ENCODE data around the gene RNF144B. TPM values are rescaled to one million over a fixed set of nuclear protein-coding genes. Genes with fewer than 3 reads are reported as not detected.

Gene RNF144B
- total RNA-seq, 6 experiments from 2014 or later = 0.83 to 4.8 (median 1.2) TPM

DNA sequence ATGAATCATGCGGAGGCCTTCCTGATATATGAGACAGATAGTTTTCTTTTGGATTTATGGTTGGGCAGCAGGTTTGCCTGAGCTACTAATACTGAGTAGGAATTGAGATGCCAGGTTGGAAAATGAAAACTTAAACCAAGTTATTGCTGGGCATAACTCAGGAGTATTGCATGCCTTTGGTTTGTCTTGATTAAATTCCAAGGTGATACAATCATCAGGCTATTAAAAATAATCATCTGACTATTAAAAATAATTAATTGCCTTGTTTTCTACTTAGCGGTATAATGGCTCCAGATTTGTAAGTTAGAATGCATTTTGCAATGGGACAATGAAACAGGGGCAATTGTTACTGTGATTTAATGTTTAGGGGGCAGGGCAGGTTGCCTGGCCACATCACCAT is 15.5 kb upstream of the RNF144B start:
- no peak overlapping the region for H3K4me3 Mint-ChIP-seq
- no peaks in the 10 kb centered on the region for H3K36me3 Mint-ChIP-seq (ENCODE audit: low read depth)
- peaks cover 10% of the 10 kb centered on the region for H3K4me1 Mint-ChIP-seq (ENCODE audit: low read depth)
- TF ChIP-seq, protein P1, sequence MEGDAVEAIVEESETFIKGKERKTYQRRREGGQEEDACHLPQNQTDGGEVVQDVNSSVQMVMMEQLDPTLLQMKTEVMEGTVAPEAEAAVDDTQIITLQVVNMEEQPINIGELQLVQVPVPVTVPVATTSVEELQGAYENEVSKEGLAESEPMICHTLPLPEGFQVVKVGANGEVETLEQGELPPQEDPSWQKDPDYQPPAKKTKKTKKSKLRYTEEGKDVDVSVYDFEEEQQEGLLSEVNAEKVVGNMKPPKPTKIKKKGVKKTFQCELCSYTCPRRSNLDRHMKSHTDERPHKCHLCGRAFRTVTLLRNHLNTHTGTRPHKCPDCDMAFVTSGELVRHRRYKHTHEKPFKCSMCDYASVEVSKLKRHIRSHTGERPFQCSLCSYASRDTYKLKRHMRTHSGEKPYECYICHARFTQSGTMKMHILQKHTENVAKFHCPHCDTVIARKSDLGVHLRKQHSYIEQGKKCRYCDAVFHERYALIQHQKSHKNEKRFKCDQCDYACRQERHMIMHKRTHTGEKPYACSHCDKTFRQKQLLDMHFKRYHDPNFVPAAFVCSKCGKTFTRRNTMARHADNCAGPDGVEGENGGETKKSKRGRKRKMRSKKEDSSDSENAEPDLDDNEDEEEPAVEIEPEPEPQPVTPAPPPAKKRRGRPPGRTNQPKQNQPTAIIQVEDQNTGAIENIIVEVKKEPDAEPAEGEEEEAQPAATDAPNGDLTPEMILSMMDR (IDR thresholded peaks at IDR 0.05) = no peak
- no peaks in the 10 kb centered on the region for H3K9me3 Mint-ChIP-seq
- no peak overlapping the region for H3K27ac Mint-ChIP-seq
- no peak for DNase-seq
- H3K27me3 Mint-ChIP-seq (ENCODE audit: insufficient read depth) = peaks cover 1% of the 10 kb centered on the region; the same call in 1 of the 2 replicates

DNA sequence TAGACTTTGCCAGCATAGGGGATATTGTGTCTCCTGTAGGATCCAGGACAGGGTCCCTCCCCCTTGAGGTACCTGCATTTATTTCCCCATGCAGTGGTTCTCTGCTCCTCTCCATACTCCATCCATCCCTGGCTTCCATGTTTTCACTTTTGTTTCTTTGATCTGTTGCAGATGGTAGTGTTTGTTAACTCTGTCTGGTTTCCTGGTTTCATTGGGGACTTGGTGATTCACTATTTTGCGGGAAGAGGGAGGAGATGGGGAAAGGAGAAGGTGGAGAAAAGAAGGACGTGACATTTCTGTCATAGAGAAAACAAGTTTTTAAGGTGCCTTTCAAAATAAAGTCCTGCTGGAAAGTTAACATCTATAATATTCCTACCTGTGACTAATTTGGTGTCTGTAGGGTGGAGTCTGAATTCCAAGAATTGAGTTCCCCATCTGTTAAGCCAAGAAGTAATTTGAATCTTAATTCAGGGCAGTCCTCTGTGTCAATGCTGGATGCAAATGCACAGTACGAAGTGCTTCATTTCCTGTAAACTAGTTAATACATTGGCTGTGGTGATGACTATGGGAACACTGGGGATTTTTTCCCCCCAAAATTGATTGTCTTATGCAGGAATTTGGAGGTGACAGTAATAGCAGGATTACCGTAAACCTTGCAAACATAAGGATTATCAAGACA is 6.9 kb upstream of the RNF144B start:
- TF ChIP-seq, protein P1 (IDR thresholded peaks at IDR 0.05) = no peak
- peak overlapping the region; percentile 4; the same call in 1 of the 2 replicates for H3K4me3 Mint-ChIP-seq
- no peaks in the 10 kb centered on the region for H3K36me3 Mint-ChIP-seq (ENCODE audit: low read depth)
- no peaks in the 10 kb centered on the region for H3K9me3 Mint-ChIP-seq
- peaks cover 23% of the 10 kb centered on the region for H3K4me1 Mint-ChIP-seq (ENCODE audit: low read depth)
- no peak overlapping the region for H3K27ac Mint-ChIP-seq
- peaks cover 6% of the 10 kb centered on the region for H3K27me3 Mint-ChIP-seq (ENCODE audit: insufficient read depth)
- DNase-seq = no peak

DNA sequence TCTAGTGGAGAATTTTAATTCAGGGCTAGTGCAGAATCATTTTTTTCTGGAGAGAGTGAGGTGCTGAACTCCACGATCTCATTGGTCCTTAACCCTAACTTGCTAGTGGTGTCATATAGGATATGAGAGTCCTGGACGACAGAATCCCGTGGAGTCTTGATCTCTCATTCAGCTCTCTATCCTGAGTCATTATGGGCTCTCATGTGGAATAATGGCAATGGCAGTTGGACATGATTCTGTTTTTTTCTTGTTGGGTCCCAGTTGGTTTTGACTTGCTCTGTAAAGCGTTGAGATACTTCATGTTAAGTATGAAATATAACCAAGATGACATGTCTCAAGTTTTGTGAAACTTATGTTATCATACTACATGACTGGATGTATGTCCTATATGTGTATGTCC is 6.3 kb upstream of the RNF144B start:
- no peaks in the 10 kb centered on the region for H3K9me3 Mint-ChIP-seq
- no peak overlapping the region for H3K27ac Mint-ChIP-seq
- peaks cover 6% of the 10 kb centered on the region for H3K27me3 Mint-ChIP-seq (ENCODE audit: insufficient read depth)
- no peak overlapping the region for H3K4me3 Mint-ChIP-seq
- no peaks in the 10 kb centered on the region for H3K36me3 Mint-ChIP-seq (ENCODE audit: low read depth)
- peaks cover 23% of the 10 kb centered on the region for H3K4me1 Mint-ChIP-seq (ENCODE audit: low read depth)
- no peak for DNase-seq
- TF ChIP-seq, protein P1 (IDR thresholded peaks at IDR 0.05) = no peak

DNA sequence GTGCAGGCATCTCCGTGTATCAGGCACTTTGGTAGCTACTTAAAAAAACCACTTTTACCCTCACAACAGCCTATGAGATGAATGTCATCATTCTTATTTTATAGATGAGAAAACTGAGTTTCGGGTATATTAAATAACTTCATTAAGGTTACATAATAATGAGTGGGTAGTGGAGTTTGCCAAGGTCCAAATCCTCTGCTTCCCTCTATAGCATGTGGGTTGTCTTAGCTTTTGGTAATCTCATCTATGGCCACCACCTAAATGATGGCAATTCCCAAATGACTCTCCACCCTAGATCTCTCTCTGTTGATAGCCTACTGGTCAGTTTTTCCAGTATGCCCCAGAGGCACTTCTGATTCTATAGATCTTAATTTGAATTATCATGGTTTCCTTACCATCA is 3.7 kb upstream of the RNF144B start:
- peaks cover 6% of the 10 kb centered on the region for H3K27me3 Mint-ChIP-seq (ENCODE audit: insufficient read depth)
- H3K27ac Mint-ChIP-seq = no peak overlapping the region
- TF ChIP-seq, protein P1 (IDR thresholded peaks at IDR 0.05) = no peak
- no peak overlapping the region for H3K4me3 Mint-ChIP-seq
- peaks cover 48% of the 10 kb centered on the region for H3K4me1 Mint-ChIP-seq (ENCODE audit: low read depth)
- H3K36me3 Mint-ChIP-seq (ENCODE audit: low read depth) = no peaks in the 10 kb centered on the region
- no peaks in the 10 kb centered on the region for H3K9me3 Mint-ChIP-seq
- no peak for DNase-seq

DNA sequence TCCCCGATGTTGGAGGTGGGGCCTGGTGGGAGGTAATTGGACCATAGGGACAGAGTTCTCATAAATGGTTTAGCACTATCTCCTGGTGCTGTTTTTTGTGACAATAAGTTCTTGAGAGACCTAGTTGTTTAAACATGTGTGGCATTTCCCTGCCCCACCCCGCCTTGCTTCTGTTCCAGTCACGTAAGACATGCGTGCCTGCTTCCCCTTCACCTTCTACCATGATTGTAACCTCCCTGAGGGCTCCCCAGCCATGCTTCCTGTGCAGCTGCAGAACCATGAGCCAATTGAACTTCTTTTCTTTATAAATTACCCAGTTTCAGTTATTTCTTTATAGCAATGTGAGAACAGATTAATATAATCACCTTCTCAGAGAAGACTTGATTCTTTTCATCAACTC is 2.5 kb upstream of the RNF144B start:
- Mint-ChIP-seq H3K4me3 (no peak overlapping the region), H3K27ac (no peak overlapping the region), H3K36me3 (ENCODE audit: low read depth) (no peaks in the 10 kb centered on the region), H3K4me1 (ENCODE audit: low read depth) (peaks cover 57% of the 10 kb centered on the region), H3K9me3 (no peaks in the 10 kb centered on the region), H3K27me3 (ENCODE audit: insufficient read depth) (peaks cover 2% of the 10 kb centered on the region)
- DNase-seq = no peak
- TF ChIP-seq, protein P1 (IDR thresholded peaks at IDR 0.05) = no peak

Measured in HFFc6 (cell line).